H9 (cell line): ENCODE results near the gene TRPV6. TPM values are rescaled to one million over a fixed set of nuclear protein-coding genes. Genes with fewer than 3 reads are reported as not detected.

Experiments used
- DNase-seq: peaks from one replicate; pipeline ENCODE4 v3.0.0-alpha.2; 2017
- H2AFZ ChIP-seq: one replicate; pipeline ENCODE4 v1.6.1; 2013; ENCODE audit warnings: mild to moderate bottlenecking, low read length, control low read depth, moderate library complexity
- H2AK5ac ChIP-seq: 2 replicates; pipeline ENCODE4 v1.6.1; 2013; ENCODE audit warnings: low read length, control low read depth, mixed read lengths; ENCODE audit not compliant: insufficient read length
- H2BK120ac ChIP-seq: one replicate; pipeline ENCODE4 v1.6.1; 2013; ENCODE audit warnings: low read depth, mild to moderate bottlenecking, low read length, control low read depth, inconsistent platforms; ENCODE audit not compliant: poor library complexity, severe bottlenecking
- H2BK12ac ChIP-seq: 2 replicates; pipeline ENCODE4 v1.6.1; 2013; ENCODE audit warnings: low read length, control low read depth, mixed read lengths, low read depth; ENCODE audit not compliant: insufficient read length
- H2BK15ac ChIP-seq: 2 replicates; pipeline ENCODE4 v1.6.1; 2013; ENCODE audit warnings: low read depth, low read length, control low read depth
- H2BK20ac ChIP-seq: one replicate; pipeline ENCODE4 v1.6.1; 2013; ENCODE audit warnings: low read depth, mild to moderate bottlenecking, low read length, control low read depth, inconsistent platforms; ENCODE audit not compliant: poor library complexity, severe bottlenecking
- H2BK5ac ChIP-seq: 2 replicates; pipeline ENCODE4 v1.6.1; 2013; ENCODE audit warnings: low read length, control low read depth, mixed read lengths; ENCODE audit not compliant: insufficient read length
- H3K14ac ChIP-seq: 2 replicates; pipeline ENCODE4 v1.6.1; 2013; ENCODE audit warnings: low read length, control low read depth; ENCODE audit not compliant: insufficient read depth
- H3K18ac ChIP-seq: 2 replicates; pipeline ENCODE4 v1.6.1; 2013; ENCODE audit warnings: low read depth, mild to moderate bottlenecking, mixed read lengths, low read length, control low read depth; ENCODE audit not compliant: insufficient read length
- H3K23ac ChIP-seq: 2 replicates; pipeline ENCODE4 v1.6.1; 2013; ENCODE audit warnings: low read length, control low read depth, mixed read lengths, low read depth; ENCODE audit not compliant: insufficient read length
- H3K23me2 ChIP-seq: 2 replicates; pipeline ENCODE4 v1.6.1; 2013; ENCODE audit warnings: low read depth, mild to moderate bottlenecking, mixed read lengths, low read length, control low read depth; ENCODE audit not compliant: insufficient read length, poor library complexity, severe bottlenecking
- H3K27ac ChIP-seq: 2 replicates; pipeline ENCODE4 v1.5.1; 2013; ENCODE audit warnings: low read length, control low read depth, mixed read lengths, low read depth; ENCODE audit not compliant: insufficient read length
- H3K27me3 ChIP-seq: 2 replicates; pipeline ENCODE4 v1.6.1; 2013; ENCODE audit warnings: low read length, control low read depth, inconsistent platforms; ENCODE audit not compliant: insufficient read depth
- H3K4ac ChIP-seq: 2 replicates; pipeline ENCODE4 v1.6.1; 2013; ENCODE audit warnings: low read depth, mild to moderate bottlenecking, control low read depth, inconsistent platforms, low read length, moderate library complexity
- H3K4me1 ChIP-seq: 2 replicates; pipeline ENCODE4 v1.6.1; 2013; ENCODE audit warnings: low read length, control low read depth, inconsistent platforms; ENCODE audit not compliant: insufficient read depth
- H3K4me2 ChIP-seq: 2 replicates; pipeline ENCODE4 v1.6.1; 2013; ENCODE audit warnings: low read length, control low read depth, mixed read lengths; ENCODE audit not compliant: insufficient read length, insufficient read depth
- H3K56ac ChIP-seq: 2 replicates; pipeline ENCODE4 v1.6.1; 2013; ENCODE audit warnings: low read depth, mild to moderate bottlenecking, mixed read lengths, low read length, control low read depth; ENCODE audit not compliant: insufficient read length
- H3K79me1 ChIP-seq: 2 replicates; pipeline ENCODE4 v1.6.1; 2013; ENCODE audit warnings: low read depth, mild to moderate bottlenecking, moderate library complexity, low read length, control low read depth, inconsistent platforms; ENCODE audit not compliant: insufficient read depth, poor library complexity, severe bottlenecking
- H3K79me2 ChIP-seq: 2 replicates; pipeline ENCODE4 v1.6.1; 2013; ENCODE audit warnings: low read length, control low read depth, inconsistent platforms; ENCODE audit not compliant: insufficient read depth
- H3K9ac ChIP-seq: 2 replicates; pipeline ENCODE4 v1.6.1; 2013; ENCODE audit warnings: low read length, control low read depth, mixed read lengths; ENCODE audit not compliant: insufficient read length; ENCODE audit errors: extremely low read depth
- H3K9me3 ChIP-seq: one replicate; pipeline ENCODE4 v1.6.1; 2013; ENCODE audit warnings: low read depth, low read length, inconsistent platforms; ENCODE audit not compliant: control insufficient read depth
- H3T11ph ChIP-seq: one replicate; pipeline ENCODE4 v1.6.1; 2013; ENCODE audit warnings: mild to moderate bottlenecking, low read length, control low read depth, inconsistent platforms
- H4K20me1 ChIP-seq: one replicate; pipeline ENCODE4 v1.6.1; 2013; ENCODE audit not compliant: control insufficient read depth, insufficient read length, insufficient read depth
- H4K5ac ChIP-seq: 2 replicates; pipeline ENCODE4 v1.6.1; 2013; ENCODE audit warnings: low read depth, mild to moderate bottlenecking, mixed read lengths, low read length, control low read depth; ENCODE audit not compliant: insufficient read length
- H4K8ac ChIP-seq: replicated peaks from 2 replicates; pipeline ENCODE4 v1.6.1; 2013; ENCODE audit warnings: low read length, control low read depth, mixed read lengths, low read depth; ENCODE audit not compliant: insufficient read length
- H4K91ac ChIP-seq: 2 replicates; pipeline ENCODE4 v1.6.1; 2013; ENCODE audit warnings: low read depth, mild to moderate bottlenecking, moderate library complexity, mixed read lengths, low read length, control low read depth; ENCODE audit not compliant: insufficient read length
- H3K27ac Mint-ChIP-seq, 3 experiments: 2 replicates in 2 of 3; 3 replicates in 1 of 3; pipeline ENCODE4 v1.8.0; 2020 to 2021; ENCODE audit warnings: mixed read lengths in 3 of 3, mild to moderate bottlenecking in 1 of 3, moderate library complexity in 1 of 3
- H3K27me3 Mint-ChIP-seq: 2 replicates; pipeline ENCODE4 v1.8.0; 2021; ENCODE audit warnings: low read depth, mild to moderate bottlenecking, moderate library complexity, mixed read lengths
- H3K36me3 Mint-ChIP-seq, 3 experiments: 2 replicates in 2 of 3; 3 replicates in 1 of 3; pipeline ENCODE4 v1.8.0; 2020 to 2021; ENCODE audit warnings: low read depth in 3 of 3, mixed read lengths in 3 of 3; ENCODE audit not compliant: insufficient read depth in 1 of 3
- H3K4me1 Mint-ChIP-seq, 2 experiments: 2 replicates each; pipeline ENCODE4 v1.8.0; 2020; ENCODE audit warnings: mixed read lengths in 2 of 2
- H3K4me3 Mint-ChIP-seq, 2 experiments: 2 replicates in 1 of 2; 3 replicates in 1 of 2; pipeline ENCODE4 v1.8.0; 2020 to 2021; ENCODE audit warnings: mild to moderate bottlenecking in 2 of 2, mixed read lengths in 2 of 2, moderate library complexity in 1 of 2
- H3K9me3 Mint-ChIP-seq, 2 experiments: 2 replicates in 1 of 2; 3 replicates in 1 of 2; pipeline ENCODE4 v1.8.0; 2020; ENCODE audit warnings: mild to moderate bottlenecking in 2 of 2, mixed read lengths in 2 of 2, moderate library complexity in 1 of 2
- CTCF ChIP-seq: fragments of 200-600 bp; sonication (generic); conservative IDR thresholded peaks from 3 replicates; pipeline ENCODE4 v1.8.0; 2021; ENCODE audit warnings: antibody characterized with exemption, mild to moderate bottlenecking
- WGBS: extraction: QIAGEN DNeasy Blood & Tissue Kit; methylation state at CpG from one replicate; pipeline ENCODE4 v1.1.7; 2013; ENCODE audit warnings: missing lambda C conversion rate, low lambda C conversion rate, mixed read lengths; ENCODE audit not compliant: insufficient read length; ENCODE audit errors: extremely low coverage; 5-methylcytosine and 5-hydroxymethylcytosine counted together
- total RNA-seq: library from RNA; stranded (reverse); gene quantifications from 2 replicates; pipeline ENCODE4 v1.2.1, GENCODE V29; 2021

The TRPV6 gene
- total RNA-seq, 1 experiment from 2014 or later: 0.61 TPM

GRCh38 chr7:142827951-142828500 lies 57.5 kb downstream of the TRPV6 start:
- no peaks in the 10 kb centered on the region for H3K4me1 ChIP-seq
- H3K23ac ChIP-seq: no peak overlapping the region
- no peak overlapping the region for H2AFZ ChIP-seq
- Mint-ChIP-seq H3K27ac (no peak overlapping the region), H3K4me1 (peaks cover 0 to 3% of the 10 kb centered on the region in 2 experiments; a peak in 1 of 4 replicates), H3K36me3 (peaks cover 3 to 13% (median 4%) of the 10 kb centered on the region in 3 experiments; a peak in 6 of 7 replicates), H3K4me3 (no peak overlapping the region), H3K27me3 (peaks cover 3% of the 10 kb centered on the region), H3K9me3 (peaks cover 10 to 16% of the 10 kb centered on the region in 2 experiments)
- TF ChIP-seq CTCF: no peak
- no CpG with 5 or more reads among the region's 1 CpG for WGBS
- H2BK12ac ChIP-seq: no peak overlapping the region
- H3T11ph ChIP-seq: no peak overlapping the region
- H4K91ac ChIP-seq: no peak overlapping the region
- H3K79me1 ChIP-seq: no peaks in the 10 kb centered on the region
- no peak overlapping the region for H2BK15ac ChIP-seq
- no peak overlapping the region for H3K27ac ChIP-seq
- no peak overlapping the region for H2BK120ac ChIP-seq
- no peaks in the 10 kb centered on the region for H3K27me3 ChIP-seq
- no peak overlapping the region for H4K8ac ChIP-seq
- no peak overlapping the region for H3K4ac ChIP-seq
- no peak overlapping the region for H2AK5ac ChIP-seq
- no peak overlapping the region for H3K14ac ChIP-seq
- H3K56ac ChIP-seq: no peak overlapping the region
- H3K4me2 ChIP-seq: no peak overlapping the region
- no peaks in the 10 kb centered on the region for H3K79me2 ChIP-seq
- no peak overlapping the region for H2BK5ac ChIP-seq
- no peaks in the 10 kb centered on the region for H3K23me2 ChIP-seq
- H4K20me1 ChIP-seq: no peaks in the 10 kb centered on the region
- H3K18ac ChIP-seq: no peak overlapping the region
- H3K9ac ChIP-seq: no peak overlapping the region
- H3K9me3 ChIP-seq: no peaks in the 10 kb centered on the region
- DNase-seq: no peak
- no peak overlapping the region for H2BK20ac ChIP-seq
- no peak overlapping the region for H4K5ac ChIP-seq
